Germinal center (tissue), 1 donor: ENCODE results near the gene EHF.
"Not testable (repeated sequence)": the region's sequence is repeated elsewhere in the genome, so short reads cannot be mapped to it uniquely, and the experiment has no call there.

ENCODE experiments used
- DNase-seq: peaks from one replicate; pipeline ENCODE4 v3.0.0; 2012; ENCODE audit warnings: mixed read lengths, low spot score

EHF gene

DNA sequence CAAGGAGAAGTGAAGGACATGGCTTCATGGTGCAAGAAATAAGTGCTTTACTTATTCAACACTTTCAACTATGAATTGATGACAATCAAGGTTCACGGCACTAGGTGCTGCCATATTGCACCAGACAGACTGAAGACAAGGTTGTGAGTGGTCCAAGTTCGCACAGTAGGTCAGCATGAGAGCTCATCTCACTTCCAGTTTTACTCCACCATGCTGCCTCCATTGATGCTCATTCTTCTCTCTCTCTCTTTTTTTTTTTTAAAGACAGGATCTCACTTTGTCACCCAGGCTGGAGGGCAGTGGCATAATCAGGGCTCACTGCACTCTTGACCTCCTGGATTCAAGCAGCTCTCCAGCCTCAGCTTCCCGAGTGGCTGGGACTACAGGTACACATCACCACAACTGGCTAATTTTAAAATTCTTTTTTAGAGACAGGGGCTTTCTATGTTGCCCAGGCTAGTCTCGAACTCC, 47.7 kb downstream of the EHF start:
- no peak for DNase-seq

DNA sequence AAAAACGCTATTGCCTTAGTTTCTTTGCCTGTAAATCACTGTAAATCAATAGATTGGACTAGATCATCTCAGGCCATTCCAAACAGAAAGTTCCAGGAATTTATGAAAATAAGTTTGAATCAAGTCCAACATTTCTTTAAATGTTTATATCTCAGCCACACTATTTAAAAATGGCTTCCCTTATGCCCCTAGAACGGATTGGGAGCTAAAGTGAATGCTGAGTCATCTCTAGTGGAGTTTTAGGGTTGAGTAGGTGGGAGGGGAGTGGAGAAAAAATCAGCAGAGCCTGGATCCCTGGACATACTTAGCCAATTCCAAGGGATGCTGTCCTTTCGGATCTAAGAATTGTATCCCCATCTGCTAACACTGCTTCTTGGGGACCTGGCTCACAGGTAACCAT, 48.6 kb downstream of the EHF start:
- no peak for DNase-seq

DNA sequence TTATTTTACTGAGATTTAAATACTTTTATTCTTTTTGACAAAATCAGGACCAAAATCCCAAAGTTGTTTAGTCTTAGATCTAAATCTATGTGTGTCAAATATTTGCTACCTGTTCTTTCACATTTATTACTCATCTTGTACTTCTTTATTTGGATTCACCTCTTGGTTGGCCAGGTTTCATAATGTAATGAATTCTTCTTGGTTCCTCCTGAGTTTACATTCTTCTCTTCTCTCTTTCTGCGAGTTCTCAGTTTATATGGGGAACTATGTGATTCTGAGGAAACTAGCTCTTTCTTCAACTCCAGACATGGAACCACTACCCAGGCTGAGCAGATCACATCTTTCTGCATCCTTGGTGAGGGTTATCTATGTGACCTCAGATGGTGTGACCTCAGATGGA, 50.2 kb downstream of the EHF start:
- no peak for DNase-seq

DNA sequence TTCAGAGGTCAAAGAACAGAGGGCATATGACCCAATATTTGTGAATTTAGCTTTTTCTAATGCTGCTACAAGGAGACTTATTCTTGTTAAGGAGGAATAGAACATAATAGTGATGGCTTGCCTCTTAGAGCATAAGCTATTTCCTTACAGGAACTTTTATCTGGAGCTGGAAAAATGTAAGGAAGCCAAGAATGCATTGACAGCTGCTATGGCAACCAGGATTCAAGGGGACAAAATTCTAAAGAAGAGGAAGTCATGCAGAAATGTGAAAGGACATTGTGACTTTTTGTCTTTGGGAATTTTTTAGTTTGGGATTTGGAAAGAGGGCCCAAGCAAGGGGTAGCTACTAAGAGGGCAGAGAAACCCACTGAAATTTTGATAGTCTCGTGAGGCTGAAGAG, 51.1 kb downstream of the EHF start:
- DNase-seq = no peak

DNA sequence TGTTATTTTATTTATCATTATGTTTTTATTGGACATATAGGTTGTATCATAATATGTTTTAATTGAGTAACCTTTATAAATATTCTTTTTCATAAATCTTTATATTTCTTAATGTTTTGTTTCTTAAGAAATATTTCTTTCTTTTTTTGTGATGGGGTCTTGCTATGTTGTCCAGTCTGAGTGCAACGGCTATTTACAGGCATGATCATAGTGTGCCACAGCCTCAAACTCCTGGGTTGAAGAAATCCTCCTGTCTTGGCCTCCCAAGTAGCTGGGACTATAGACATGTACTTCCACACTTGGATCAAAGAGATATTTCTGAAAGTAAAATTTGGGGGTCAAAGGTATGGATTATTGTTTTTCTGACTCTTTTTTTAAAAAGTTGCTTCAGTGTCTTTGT, 53.1 kb downstream of the EHF start:
- DNase-seq = no peak

DNA sequence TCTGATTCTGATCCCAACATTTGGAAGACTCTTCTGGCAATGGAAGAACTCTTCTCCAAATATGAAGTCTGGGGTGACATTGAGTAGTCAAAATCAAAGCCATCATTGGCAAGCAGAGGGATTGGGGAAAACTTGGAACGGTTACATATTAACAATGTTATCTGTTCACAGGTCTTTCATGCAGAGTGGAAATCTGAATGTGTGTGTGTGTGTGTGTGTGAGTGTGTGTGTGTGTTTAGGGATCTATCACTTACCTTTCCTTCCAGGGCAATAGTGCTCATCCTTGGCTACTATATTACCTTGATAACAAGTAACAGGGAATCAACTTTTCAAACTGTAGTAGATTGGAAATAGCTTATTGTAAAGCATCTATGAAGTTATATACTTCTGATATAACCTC, 55.3 kb downstream of the EHF start:
- no peak for DNase-seq

DNA sequence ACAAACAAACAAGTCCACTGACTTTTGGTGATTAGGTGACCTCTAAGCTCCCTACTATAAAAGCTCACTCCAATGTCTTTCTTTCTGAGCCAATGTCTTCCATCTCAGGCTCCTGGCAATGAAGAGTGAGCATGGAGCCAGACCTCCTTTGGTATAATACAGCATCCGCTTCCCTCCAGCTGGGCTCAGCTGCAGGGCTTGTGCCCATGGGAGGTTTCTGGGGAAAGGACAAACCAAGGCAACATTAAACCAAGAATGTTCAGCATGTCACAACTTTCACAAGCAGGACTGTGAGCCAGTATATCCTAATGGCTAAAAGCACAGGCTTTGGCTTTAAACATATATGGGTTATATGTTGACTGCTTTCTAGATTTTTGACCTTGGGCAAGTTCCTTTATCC, 58.8 kb downstream of the EHF start:
- DNase-seq = no peak

DNA sequence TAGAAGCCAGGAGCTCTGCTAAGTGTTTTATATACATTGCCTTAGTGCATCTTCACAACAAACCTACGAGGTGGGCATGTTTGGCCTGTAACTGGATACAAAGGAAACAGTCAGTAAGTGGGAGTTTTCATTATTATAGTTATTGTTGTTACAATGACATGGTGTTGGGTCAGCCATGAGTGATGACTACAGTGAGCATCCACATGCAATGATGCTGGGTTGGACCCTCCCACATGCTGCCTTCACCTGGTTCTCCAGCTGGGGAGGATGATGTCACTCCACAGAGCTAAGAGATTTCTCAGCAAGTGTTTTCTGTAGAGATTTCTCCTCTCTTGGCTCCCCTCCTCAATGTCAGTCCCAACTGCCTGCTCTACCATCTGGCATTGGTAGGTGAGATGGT, 59.3 kb downstream of the EHF start:
- DNase-seq = no peak

DNA sequence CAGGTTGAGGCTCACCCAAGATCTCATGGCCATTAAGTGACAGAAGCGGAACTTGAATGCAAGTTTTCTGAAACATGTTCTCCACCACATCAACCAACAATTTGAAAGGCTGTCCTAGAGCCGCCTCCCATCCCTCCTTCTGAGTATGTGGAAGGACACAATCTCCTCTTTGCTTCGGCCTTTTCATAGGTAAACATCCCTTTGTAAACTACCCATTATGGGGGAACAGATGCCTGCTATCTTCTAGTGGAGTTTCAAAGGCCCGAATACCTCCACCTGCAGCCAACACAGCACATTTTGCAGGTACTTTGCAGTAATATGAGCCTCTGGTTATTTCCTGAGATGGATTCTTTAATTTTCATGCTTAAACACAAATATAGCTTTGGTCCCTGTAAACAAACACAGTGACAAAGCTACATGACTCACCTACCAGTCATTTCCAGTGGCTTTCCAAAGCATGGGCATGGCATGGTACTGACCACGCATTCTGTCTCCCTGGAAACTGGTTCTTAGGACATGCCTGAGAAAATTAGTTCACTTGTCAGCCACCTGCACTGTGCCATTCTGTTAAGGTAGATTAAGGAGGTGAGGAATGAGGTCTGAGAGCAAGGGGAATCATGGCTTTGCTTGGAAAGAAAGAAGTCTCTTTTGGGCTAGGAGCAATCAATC, 60.2 kb downstream of the EHF start:
- no peak for DNase-seq

DNA sequence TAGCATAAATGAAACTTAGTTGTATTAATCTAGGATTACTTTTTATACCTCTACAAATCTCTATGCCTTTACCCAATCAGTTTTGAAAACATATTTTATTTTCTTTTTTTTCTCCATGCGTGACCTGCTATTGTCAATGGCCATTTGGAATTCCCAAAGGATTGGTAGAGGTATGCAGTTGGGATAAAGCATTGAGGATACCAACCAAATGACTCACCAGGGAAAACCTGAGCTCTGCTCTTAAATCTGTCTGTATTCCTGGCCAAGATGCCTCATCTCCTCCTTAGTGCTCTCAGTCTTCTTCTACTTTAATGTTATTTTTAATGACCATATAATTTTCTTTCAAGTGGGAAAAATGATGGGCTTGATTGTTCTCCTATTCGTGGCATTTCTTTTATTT, 61.9 kb downstream of the EHF start:
- DNase-seq = no peak

DNA sequence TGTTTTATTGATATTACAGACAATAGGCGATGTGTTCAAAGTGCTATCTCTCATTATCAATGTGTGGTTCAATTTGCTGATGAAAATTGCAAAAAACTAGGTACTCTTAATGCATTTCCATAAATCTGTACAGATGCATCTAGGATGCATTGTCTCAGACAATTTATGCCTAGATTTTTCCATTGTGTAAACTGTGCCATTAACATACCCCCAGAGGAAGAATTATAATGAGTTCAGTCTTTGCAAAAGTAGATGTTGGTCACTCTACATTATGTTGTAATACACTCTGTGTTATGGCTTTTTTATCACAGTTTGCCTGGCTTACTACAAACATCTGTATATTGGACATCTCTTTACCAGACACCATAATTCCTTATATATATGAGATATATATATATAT, 62.5 kb downstream of the EHF start:
- no peak for DNase-seq

DNA sequence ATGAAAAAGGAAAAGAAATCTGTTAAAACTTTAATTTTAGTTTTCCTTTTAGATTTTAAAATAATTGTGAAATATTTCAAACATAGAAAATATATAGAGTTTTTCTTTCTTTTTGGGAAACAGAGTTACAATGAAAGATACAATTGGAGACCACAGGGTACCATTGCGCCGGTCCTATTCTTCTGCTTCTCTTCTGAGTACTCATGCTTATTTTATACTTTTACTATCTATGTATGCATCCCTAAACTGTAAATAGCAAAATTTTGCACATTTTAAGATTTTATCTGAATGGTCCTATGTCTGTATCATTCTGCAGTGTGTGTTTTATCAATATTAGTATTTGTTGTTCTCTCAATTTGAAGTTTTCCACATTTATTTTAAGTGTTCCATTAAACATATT, 65.0 kb downstream of the EHF start:
- no peak for DNase-seq

DNA sequence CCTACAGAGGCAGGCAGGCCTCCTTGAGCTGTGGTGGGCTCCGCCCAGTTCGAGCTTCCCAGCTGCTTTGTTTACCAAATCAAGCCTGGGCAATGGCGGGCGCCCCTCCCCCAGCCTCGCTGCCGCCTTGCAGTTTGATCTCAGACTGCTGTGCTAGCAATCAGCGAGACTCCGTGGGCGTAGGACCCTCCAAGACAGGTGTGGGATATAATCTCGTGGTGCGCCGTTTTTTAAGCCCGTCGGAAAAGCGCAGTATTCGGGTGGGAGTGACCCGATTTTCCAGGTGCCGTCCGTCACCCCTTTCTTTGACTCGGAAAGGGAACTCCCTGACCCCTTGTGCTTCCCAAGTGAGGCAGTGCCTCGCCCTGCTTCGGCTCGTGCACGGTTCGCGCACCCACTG, 71.4 kb downstream of the EHF start:
- DNase-seq = not testable (repeated sequence)

DNA sequence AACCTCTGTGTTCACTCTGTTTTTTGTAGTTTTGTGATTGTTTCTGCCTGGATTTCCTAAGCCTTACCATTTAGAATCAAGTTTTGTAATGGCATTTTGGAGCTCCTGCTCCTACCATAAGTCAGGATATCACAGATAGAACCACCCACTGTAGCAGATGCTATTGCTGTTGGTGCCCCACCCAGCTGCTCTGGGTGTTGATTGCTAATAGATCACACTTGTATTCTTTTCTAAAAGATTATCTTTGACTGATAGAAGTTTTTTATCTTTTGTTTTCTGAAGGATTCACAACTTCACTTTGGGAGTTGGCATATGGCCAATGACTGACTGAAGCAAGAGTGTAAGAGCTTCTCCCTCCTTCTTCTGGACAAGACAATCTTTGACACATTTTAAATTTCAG, 76.0 kb downstream of the EHF start:
- DNase-seq = no peak

DNA sequence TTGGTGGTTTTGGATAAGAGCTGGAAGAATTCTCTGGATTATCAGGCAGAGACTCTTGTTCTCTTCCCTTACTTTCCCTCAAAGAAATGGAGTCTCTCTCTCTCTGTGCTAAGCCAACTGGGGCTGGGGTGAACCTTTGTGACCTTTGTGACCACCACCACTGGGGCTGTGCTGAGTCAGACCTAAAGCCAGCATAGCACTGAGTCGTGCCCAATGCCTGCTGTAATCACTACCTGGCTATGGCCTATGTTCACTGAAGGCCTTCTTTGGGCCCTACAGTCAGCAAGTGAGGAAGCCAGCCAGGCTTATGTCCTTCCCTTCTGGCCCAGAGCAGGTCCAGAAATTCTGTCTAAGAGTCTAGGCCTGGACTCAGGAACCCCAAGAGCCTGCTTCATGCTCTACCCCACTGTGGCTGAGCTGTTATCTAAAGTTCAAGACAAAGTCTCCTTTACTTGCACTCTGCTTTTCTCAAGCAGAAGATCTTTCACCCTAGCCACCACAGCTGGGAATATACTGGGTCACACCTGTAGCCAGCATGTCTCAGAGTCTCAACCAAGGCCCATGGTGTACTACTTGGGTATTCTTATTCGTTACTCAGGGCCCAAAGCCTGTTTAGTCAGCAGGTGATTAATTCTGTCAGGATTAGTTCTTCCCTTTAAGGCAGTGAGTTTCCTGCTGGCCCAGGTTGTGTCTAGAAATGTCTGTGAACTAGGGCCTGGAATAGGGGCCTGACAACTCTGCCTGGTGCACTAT, 86.0 kb downstream of the EHF start:
- DNase-seq = no peak

DNA sequence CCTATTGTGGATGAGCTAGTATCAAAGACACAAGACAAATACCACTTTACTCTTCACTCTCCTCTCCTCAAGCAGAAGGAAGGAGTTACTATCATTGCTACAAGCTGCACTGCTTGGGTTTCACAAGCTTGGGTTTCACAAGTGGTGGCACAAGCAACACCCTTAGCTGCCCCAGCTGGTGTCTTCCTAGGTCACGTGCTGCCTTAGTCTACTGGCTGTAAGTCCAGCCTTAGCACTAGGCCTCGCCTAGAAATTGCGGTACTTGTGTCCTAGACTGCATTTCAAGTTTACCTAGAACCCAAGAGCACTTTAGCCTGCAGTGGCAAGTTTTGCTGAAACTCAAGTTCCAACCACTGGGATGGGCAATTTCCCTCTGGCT, 86.6 kb downstream of the EHF start:
- no peak for DNase-seq
